Right lung (tissue), 5 donors: Measurements from ENCODE around the gene TMEM130. TPM values are rescaled to one million over a fixed set of nuclear protein-coding genes. Genes with fewer than 3 reads are reported as not detected.

Source experiments
- DNase-seq, 2 donors: peaks; one replicate each; pipeline ENCODE4 v3.0.0-alpha.2; 2013
- polyA plus RNA-seq, 5 donors: library from polyadenylated mRNA; unstranded; fragments of 120-200 nt; gene quantifications; one replicate each; pipeline versions ENCODE4 v1.2.1 to v1.2.3, GENCODE V29; 2013; ENCODE audit warnings: inconsistent platforms in 1 of 5, low replicate concordance in 1 of 5; ENCODE audit not compliant: insufficient read length in 5 of 5, insufficient read depth in 1 of 5

TMEM130 gene
- polyA plus RNA-seq, 5 donors: 0.20 to 0.55 (median 0.33) TPM

GRCh38 chr7:98807068-98808048 lies 62.5 kb downstream of the TMEM130 start:
- DNase-seq: no peak

DNA sequence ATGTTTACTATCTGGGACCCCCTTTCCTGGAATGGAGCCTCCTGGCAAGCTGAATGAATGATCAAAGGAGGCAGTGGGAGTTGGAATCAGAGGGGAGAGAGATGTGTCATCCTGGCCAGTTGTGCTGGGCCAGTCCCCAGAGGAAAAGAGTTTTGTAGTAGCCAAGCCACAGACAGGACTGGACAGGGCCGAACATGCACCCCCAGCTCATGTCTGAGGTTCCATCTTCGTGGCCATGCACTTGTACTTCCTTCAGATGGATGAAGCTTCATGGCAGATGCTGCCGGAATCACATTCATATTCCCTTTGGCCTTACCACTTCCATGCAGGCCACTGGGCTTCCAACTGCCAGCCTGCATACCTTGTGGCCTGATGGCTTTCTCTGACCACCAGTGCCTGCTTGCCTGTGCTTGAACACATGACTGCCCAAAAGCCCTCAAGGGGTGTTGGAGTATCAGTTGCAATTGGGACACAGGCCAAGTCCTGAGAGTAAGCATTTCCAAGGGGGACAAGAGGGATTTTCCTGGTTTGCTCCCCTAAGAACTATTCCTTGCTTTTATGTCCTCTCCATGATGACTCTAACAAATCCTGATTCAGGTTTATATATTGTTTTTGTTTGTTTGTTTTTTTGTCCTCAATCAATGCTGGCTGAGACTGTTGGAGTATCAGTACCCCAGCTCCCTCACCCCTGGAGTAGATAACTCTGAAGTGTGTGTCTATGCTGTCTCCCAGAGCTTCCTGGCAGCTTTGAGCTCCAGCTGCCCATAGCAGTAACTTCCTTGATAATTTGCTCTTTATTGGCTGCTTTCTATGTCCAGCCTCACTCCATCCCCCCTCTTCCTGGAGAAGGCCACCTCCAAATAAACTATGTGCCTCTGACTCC lies 63.6 kb downstream of the TMEM130 start:
- DNase-seq: no peak

GRCh38 chr7:98802781-98803110 lies 67.1 kb downstream of the TMEM130 start:
- no peak for DNase-seq

DNA sequence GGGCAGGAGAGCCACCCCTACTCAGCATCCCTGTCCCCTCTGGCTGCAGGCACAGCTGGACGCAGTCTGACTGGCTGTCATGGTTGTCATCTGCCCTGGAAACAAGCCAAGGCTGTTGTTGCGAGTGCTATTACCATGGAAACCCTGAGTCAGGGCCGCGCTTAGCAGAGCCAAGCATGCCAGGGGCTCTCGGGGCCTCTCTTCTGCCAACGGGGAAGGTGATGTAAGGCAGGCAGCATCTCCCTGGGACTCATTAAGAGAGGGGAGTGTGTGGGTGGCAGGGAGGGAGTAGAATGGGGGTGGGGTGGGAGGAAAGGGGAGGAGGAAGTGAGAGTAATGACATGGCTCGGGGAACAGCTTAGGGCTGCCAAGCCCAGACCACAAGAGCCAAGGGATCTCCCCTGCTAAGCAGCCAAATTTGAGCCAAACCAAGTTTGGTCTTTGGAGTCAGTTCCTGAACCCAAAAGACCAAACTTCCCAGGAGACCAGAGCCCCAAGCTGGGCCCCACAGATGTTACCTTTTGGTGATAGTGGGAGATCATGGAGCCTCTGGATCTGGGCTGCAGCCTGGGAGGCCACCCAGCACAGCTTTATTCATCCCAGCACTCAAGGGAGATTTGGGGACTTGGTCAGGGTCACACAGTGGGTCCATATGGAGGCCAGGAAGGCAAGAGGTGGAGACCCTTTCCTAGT lies 67.6 kb downstream of the TMEM130 start:
- DNase-seq: peak; percentile 21 to 36

- DNase-seq: no peak
Measured at GRCh38 chr7:98800996-98801395, 68.8 kb downstream of the TMEM130 start.

- DNase-seq: no peak
Measured at GRCh38 chr7:98797150-98797549, 72.7 kb downstream of the TMEM130 start.

Other genes starting within 250 kb of the TMEM130 start
- 10 to 100 TPM; 29.4 to 41.1 (median 31.4) TPM for gene TRRAP, start 8.5 kb upstream of the TMEM130 start, polyA plus RNA-seq